Activated T-helper 17 cell treated with anti-CD3 and anti-CD28 coated beads, Interleukin-2, amount 50 U/mL, for 72 hours (primary cell): Measurements from ENCODE around the gene ASPN. TPM values are rescaled to one million over a fixed set of nuclear protein-coding genes. Genes with fewer than 3 reads are reported as not detected.

Experiments used
- ATAC-seq: fragments of 150-1000 bp; cut with Tn5 transposase; replicated peaks from 2 replicates; pipeline ENCODE4 v1.10.0; 2021; ENCODE audit warnings: mild to moderate bottlenecking, moderate library complexity
- H3K27ac Mint-ChIP-seq: one replicate; pipeline ENCODE4 v1.8.0; 2022; ENCODE audit warnings: mixed read lengths
- H3K27me3 Mint-ChIP-seq: one replicate; pipeline ENCODE4 v1.8.0; 2022; ENCODE audit warnings: mixed read lengths
- H3K36me3 Mint-ChIP-seq: one replicate; pipeline ENCODE4 v1.8.0; 2022; ENCODE audit warnings: low read depth, mild to moderate bottlenecking, mixed read lengths
- H3K4me1 Mint-ChIP-seq: one replicate; pipeline ENCODE4 v1.8.0; 2022; ENCODE audit warnings: mixed read lengths
- H3K4me3 Mint-ChIP-seq: one replicate; pipeline ENCODE4 v1.8.0; 2022; ENCODE audit warnings: mild to moderate bottlenecking, mixed read lengths
- H3K9me3 Mint-ChIP-seq: one replicate; pipeline ENCODE4 v1.8.0; 2022; ENCODE audit warnings: mixed read lengths
- total RNA-seq, 2 donors: library from RNA; stranded (reverse); gene quantifications; one replicate each; pipeline ENCODE4 v1.2.3, GENCODE V29; 2022

ASPN gene
- total RNA-seq: not detected

DNA sequence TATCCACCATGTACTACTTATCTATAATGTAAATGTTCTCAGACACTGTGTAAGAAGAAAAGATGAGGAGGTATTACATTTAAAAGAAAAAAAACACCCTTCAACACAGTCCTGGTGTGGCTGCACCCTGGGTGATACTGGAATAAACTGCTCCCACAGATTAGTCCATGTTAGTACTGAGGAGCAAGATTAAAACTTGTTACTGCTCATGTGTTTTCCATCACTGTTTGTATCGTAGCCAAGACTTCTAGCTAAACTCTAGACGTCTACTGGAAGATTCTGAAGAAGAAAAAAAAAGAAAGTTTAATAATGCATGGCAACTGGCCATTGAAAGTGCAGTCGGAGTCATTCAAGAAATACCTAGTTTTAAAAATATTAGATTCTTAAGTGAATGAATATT, at the start of gene ASPN:
TSS of gene ASPN (minus strand) at position 178 of the 400 bp plus-strand sequence.
- peaks cover 5% of the 10 kb centered on the region for H3K4me1 Mint-ChIP-seq
- no peak within 1 kb of the TSS for H3K27ac Mint-ChIP-seq
- H3K9me3 Mint-ChIP-seq: no peaks in the 10 kb centered on the region
- no peak within 1 kb of the TSS for H3K4me3 Mint-ChIP-seq
- H3K27me3 Mint-ChIP-seq: no peaks in the 10 kb centered on the region
- no peak for ATAC-seq
- H3K36me3 Mint-ChIP-seq: no peaks in the 10 kb centered on the region

DNA sequence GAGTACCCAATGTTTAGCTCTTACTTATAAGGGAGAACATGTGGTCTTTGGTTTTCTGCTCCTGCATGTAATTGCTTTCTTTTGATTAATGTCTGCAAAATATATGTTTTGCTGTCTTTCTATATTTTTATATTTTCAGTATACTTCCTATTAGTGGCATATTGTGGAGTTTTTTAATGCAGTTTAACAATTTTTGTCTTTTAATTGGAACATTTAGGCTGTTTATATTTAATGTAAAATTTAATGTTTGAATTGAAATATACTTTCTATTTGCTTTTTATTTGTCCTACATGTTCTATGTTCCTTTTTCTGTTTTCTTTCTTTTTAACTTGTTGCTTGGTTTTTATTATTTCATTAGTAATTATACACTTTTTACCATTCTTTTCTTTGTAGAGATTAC, 48.6 kb upstream of the ASPN start:
- Mint-ChIP-seq H3K9me3 (no peaks in the 10 kb centered on the region), H3K36me3 (no peaks in the 10 kb centered on the region), H3K4me1 (peaks cover 10% of the 10 kb centered on the region), H3K4me3 (no peak overlapping the region), H3K27ac (no peak overlapping the region), H3K27me3 (no peaks in the 10 kb centered on the region)
- no peak for ATAC-seq

DNA sequence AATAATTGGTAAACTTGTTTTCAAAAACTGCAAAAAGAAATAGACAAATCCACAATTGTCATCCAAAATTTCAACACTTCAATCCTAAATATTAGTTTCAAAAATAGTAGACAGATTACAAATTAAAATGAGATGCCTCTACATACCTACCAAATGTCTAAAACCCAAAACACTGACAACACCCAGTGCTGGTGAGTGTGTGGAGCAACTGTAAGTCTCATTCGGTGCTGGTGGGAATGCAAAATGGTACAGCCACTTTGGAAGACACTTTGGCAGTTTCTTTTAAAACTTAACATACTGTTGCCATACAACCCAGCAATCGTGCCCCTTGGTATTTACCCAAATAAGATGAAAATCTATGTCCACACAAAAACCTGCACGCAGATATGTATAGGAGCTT, 46.8 kb upstream of the ASPN start:
- H3K27me3 Mint-ChIP-seq: no peaks in the 10 kb centered on the region
- H3K36me3 Mint-ChIP-seq: no peaks in the 10 kb centered on the region
- no peak for ATAC-seq
- H3K4me3 Mint-ChIP-seq: no peak overlapping the region
- no peaks in the 10 kb centered on the region for H3K9me3 Mint-ChIP-seq
- H3K27ac Mint-ChIP-seq: no peak overlapping the region
- H3K4me1 Mint-ChIP-seq: peaks cover 2% of the 10 kb centered on the region

DNA sequence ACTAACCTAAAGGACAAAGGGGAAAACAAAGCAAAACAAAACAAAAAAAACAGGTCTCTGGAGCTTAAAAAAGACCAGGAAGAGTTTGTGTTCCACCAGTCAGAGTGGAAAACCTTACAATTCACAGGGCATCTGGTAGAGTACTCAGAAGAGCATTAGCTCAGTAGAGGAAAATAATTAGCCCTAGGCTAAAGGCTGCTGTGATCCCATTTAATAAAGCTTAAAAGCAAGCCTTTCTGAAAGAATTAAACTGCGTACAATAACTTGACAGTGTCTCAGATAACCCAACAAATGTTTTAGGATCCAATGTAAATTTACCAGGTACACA, 46.2 kb upstream of the ASPN start:
- Mint-ChIP-seq H3K4me1 (no peaks in the 10 kb centered on the region), H3K27ac (no peak overlapping the region), H3K36me3 (no peaks in the 10 kb centered on the region), H3K27me3 (no peaks in the 10 kb centered on the region), H3K4me3 (no peak overlapping the region), H3K9me3 (no peaks in the 10 kb centered on the region)
- no peak for ATAC-seq

DNA sequence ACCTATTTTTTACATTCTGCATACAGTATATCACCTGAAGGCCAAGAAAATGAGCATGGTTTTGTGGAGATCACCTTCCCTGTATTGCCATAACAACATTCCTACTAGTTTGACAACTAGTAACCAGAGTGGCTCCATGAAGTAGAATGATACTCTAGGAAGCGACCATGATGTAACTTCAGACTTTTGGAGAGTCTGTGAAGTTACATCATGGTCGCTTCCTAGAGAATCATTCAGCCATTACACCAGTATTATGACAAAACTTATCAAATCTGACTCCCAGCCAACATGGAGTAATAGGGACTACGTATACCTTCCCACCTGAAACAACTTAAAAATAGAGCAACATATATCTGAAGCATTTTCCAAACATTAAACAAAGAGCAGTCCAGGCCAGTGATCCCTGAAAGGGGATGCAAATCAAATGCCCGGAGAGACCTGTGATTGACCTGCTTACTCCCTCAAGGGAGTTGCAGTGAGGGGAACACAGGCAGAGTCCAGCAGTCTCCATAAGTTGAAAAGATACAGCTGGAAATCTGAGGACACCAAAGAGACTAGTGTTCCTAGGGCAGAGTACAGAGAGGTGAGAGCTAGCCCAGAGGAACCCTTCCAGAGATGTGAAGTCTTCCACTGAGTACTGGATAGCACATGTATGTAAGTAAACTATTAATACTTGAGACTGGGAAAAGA, 45.7 kb upstream of the ASPN start:
- no peak overlapping the region for H3K4me3 Mint-ChIP-seq
- H3K9me3 Mint-ChIP-seq: no peaks in the 10 kb centered on the region
- H3K27me3 Mint-ChIP-seq: no peaks in the 10 kb centered on the region
- ATAC-seq: no peak
- H3K27ac Mint-ChIP-seq: no peak overlapping the region
- no peaks in the 10 kb centered on the region for H3K36me3 Mint-ChIP-seq
- H3K4me1 Mint-ChIP-seq: no peaks in the 10 kb centered on the region

DNA sequence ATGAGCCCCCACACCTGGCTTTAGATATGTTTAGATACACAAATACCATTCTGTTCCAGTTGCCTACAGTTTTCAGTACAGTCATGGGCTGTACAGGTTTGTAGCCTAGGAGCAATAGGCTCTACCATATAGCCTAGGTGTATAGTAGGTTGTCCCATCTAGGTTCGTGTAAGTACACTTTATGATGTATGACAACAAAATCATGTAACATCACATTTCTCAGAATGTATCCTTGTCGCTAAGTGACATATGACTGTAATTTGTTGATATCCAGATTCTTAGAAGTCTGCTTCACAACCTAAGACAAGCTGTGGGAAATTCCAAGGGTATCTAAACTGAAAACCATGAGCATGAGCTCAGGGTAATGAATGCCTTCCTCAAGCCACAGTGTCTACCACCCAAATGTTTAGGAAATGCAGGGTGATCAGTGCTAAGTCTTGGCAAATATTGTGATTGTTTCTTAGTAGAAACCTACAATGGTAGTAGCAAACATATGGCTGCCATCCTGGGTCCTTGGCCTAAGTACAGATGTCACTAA, 45.1 kb upstream of the ASPN start:
- H3K9me3 Mint-ChIP-seq: no peaks in the 10 kb centered on the region
- peak; percentile 75 for ATAC-seq
- no peak overlapping the region for H3K27ac Mint-ChIP-seq
- no peaks in the 10 kb centered on the region for H3K27me3 Mint-ChIP-seq
- H3K4me1 Mint-ChIP-seq: no peaks in the 10 kb centered on the region
- H3K4me3 Mint-ChIP-seq: no peak overlapping the region
- H3K36me3 Mint-ChIP-seq: no peaks in the 10 kb centered on the region

DNA sequence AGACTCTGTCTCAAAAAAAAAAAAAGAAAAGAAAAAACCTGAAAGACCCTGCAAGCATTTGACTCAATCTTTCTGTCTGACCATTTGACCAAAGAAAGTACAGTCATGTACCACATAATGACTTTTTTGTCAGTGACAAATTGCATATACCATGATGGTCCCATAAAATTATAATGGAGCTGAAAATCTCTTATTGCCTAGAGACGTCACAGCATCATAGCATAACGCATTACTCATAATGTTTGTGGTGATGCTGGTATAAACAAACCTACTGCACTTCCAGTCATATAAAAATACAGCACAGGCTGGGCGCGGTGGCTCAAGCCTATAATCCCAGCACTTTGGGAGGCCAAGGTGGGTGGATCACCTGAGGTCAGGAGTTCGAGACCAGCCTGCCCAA, 43.0 kb upstream of the ASPN start:
- no peaks in the 10 kb centered on the region for H3K4me1 Mint-ChIP-seq
- no peaks in the 10 kb centered on the region for H3K27me3 Mint-ChIP-seq
- H3K4me3 Mint-ChIP-seq: no peak overlapping the region
- H3K27ac Mint-ChIP-seq: no peak overlapping the region
- no peaks in the 10 kb centered on the region for H3K9me3 Mint-ChIP-seq
- H3K36me3 Mint-ChIP-seq: no peaks in the 10 kb centered on the region
- no peak for ATAC-seq

DNA sequence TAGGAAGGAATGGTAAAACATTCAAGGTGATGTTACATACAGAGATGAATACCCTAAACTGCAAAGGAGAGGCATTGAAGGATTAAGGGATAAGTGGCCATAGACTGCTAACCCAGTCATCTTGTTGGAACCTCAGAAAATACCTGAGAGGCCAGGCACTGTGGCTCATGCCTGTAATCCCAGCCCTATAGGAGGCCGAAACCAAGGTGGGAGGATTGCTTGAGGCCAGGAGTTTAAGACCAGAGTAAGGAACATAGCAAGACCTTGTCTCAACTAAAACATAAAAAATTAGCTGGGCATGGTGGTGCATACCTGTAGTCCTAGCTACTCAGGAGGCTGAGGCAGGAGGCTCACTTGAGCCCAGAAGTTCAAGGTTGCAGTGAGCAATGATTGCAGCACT, 42.6 kb upstream of the ASPN start:
- no peak overlapping the region for H3K27ac Mint-ChIP-seq
- H3K4me3 Mint-ChIP-seq: no peak overlapping the region
- no peaks in the 10 kb centered on the region for H3K36me3 Mint-ChIP-seq
- no peaks in the 10 kb centered on the region for H3K27me3 Mint-ChIP-seq
- ATAC-seq: no peak
- H3K9me3 Mint-ChIP-seq: no peaks in the 10 kb centered on the region
- H3K4me1 Mint-ChIP-seq: no peaks in the 10 kb centered on the region

DNA sequence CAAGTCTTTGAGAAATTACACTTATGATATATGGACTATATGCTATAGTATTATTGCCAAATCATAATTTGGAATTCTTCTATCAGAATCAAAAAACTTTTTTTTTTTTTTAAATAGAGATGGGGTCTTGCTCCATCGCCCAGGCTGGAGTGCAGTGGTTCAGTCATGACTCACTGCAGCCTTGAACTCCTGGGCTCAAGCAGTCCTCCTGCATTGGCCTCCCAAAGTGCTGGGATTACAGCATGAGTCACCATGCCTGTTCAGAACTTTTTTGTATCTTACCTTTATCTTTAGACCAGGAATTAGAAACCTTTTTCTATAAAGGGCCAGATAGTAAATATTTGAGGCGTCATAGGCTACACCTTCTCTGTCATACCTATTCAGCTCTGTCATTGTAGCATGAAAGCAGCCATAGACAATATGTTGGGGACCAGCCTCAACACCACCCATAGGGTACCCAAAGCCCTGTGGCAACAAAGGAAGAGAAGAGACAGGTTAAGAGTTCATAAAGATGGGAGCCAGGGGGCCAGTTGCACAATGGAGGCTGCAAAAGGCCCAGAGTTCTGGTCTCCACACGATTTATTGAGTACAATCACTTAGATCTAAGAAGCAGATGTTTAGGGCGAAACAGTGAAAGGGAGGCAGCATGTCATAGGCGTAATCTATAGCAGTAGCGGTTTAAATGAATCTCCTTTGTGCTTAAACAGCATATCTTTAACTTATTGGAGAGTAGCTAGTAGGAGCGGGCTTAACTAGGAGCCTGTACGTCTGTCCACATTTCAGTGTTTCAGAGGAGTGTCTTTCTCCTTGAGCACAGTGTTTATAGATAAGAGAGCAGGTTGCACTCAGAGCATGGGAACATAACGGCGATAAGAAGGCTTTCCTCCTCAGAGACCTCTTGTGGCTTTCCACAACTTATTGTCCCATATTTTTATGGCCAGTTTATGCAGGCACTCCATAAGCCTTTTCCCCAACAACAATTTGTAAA, 41.0 kb upstream of the ASPN start:
- Mint-ChIP-seq H3K27me3 (no peaks in the 10 kb centered on the region), H3K36me3 (no peaks in the 10 kb centered on the region), H3K27ac (no peak overlapping the region), H3K9me3 (no peaks in the 10 kb centered on the region), H3K4me1 (no peaks in the 10 kb centered on the region), H3K4me3 (no peak overlapping the region)
- no peak for ATAC-seq

DNA sequence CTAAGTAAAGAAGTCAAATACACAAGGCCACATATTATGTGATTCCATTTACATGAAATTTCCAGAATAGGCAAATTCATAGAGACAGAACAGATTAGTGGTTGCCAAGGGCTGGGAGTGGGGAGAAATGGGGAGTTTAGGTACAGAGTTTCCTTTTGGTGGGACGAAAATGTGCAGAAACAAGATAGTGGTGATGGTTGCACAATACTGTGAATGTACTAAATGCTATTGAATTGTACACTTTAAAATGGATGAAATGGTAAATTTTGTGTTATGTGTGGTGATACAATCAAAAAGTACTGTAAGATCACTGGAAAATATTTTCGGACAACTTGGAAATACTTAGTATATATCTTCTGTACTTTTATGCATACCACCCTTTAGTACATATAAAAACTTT, 38.5 kb upstream of the ASPN start:
- Mint-ChIP-seq H3K27me3 (no peaks in the 10 kb centered on the region), H3K4me3 (no peak overlapping the region)
- no peak for ATAC-seq

DNA sequence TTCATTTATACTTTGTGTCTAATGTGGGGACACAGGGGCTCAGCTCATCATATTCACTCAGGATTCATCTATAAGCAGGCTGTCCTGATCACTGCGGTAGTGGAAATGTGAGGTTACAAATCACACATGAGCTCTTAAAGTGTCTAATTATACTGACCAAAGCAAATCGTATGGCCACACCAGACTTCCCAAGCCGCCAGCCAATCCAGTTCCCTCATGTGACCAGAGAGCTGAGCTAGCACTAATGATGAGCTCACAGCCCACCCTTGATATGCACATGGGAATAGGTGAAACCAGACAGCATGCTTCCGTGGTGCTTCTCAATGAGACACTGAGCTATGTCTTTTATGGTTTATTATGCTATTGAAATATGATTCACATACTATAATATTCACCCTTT, 35.9 kb upstream of the ASPN start:
- H3K36me3 Mint-ChIP-seq: no peaks in the 10 kb centered on the region
- no peaks in the 10 kb centered on the region for H3K9me3 Mint-ChIP-seq
- no peak overlapping the region for H3K27ac Mint-ChIP-seq
- ATAC-seq: no peak
- H3K4me3 Mint-ChIP-seq: no peak overlapping the region
- no peaks in the 10 kb centered on the region for H3K4me1 Mint-ChIP-seq
- no peaks in the 10 kb centered on the region for H3K27me3 Mint-ChIP-seq

More for the DNA sequence above, 38.5 kb upstream of the ASPN start:
- no peaks in the 10 kb centered on the region for H3K36me3 Mint-ChIP-seq
- no peaks in the 10 kb centered on the region for H3K9me3 Mint-ChIP-seq
- no peaks in the 10 kb centered on the region for H3K4me1 Mint-ChIP-seq
- H3K27ac Mint-ChIP-seq: no peak overlapping the region

DNA sequence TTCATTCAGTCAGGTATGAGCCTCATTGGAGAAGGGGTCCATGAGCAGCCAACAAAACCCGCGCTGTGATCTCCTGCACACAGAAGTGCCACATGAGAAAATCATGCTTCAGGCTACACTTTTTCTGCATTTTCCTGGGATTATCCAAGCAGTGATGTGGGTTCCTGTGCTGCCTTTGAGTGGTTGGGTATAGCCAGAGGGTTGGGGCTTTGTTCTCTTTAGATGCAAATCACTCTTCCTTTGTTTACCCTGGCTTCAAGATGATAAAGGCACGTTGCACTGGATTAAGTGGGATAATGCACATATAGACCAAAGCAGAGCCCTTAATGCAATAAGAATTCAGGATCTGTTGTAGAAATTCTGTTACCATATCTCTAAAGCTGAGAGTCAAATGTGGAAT, 34.7 kb upstream of the ASPN start:
- ATAC-seq: no peak
- Mint-ChIP-seq H3K4me3 (no peak overlapping the region), H3K4me1 (no peaks in the 10 kb centered on the region), H3K27me3 (no peaks in the 10 kb centered on the region), H3K9me3 (no peaks in the 10 kb centered on the region), H3K36me3 (no peaks in the 10 kb centered on the region), H3K27ac (no peak overlapping the region)

DNA sequence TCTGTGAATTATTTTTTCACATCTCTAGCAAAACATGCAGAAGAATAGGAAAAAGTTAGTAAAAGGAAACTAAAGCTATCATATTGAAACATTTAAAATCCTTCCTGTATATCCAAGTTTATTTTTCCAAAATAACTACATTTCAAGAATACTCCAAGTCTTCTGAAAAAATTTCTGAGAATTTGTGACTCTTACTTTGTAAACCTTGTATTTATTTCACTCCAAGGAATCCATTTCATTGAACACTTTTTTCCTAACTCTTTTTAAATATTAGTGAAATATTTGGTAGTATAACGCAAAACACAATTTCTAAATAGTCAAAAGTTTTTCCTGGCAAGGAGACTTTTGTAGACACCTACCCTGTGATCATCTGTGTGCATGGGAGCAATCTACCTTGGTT, 34.2 kb upstream of the ASPN start:
- no peak overlapping the region for H3K4me3 Mint-ChIP-seq
- H3K27ac Mint-ChIP-seq: no peak overlapping the region
- ATAC-seq: no peak
- H3K4me1 Mint-ChIP-seq: no peaks in the 10 kb centered on the region
- H3K27me3 Mint-ChIP-seq: no peaks in the 10 kb centered on the region
- no peaks in the 10 kb centered on the region for H3K9me3 Mint-ChIP-seq
- H3K36me3 Mint-ChIP-seq: no peaks in the 10 kb centered on the region

DNA sequence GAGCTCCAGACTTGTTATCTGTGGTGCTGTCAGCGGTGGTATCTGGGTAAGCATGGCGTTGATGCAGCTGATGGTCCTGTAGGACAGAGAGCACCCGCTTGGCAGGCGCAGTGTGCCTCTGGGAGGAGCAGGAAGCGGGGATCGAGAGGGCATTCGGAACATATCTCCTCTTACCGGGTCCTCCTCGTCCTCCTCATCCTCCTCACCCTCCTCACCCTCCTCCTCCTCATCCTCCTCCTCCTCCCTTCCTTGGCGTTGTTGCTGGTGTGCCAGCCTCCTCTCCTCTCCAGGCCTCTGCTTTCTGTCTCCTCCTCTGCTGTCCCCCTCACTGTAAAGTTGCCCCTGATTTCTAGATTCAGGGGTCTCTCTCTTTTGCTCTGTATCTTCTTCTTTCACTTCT, 32.3 kb upstream of the ASPN start:
- Mint-ChIP-seq H3K27ac (no peak overlapping the region), H3K9me3 (no peaks in the 10 kb centered on the region), H3K4me3 (no peak overlapping the region), H3K4me1 (no peaks in the 10 kb centered on the region), H3K27me3 (no peaks in the 10 kb centered on the region), H3K36me3 (no peaks in the 10 kb centered on the region)
- ATAC-seq: no peak

DNA sequence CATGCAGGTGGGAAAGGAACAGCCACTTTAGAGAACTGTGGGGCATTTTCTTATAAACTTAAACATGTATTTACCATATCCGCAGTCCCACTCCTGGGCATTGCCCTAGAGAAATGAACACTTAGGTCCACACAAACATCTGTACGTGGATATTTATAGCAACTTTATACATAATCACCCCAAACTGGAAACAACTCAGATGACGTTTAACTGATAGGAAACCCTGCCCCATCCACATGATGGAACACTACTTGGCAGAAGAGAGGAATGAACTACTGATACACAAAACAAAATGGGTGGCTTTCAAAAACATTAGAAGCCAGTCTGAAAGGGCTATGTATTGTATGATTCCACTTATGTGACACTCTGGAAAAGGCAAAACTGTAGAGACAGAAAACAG, 31.0 kb upstream of the ASPN start:
- Mint-ChIP-seq H3K36me3 (no peaks in the 10 kb centered on the region), H3K9me3 (no peaks in the 10 kb centered on the region)
- no peak for ATAC-seq

More for the DNA sequence above, 31.0 kb upstream of the ASPN start:
- Mint-ChIP-seq H3K27ac (no peak overlapping the region), H3K4me3 (no peak overlapping the region), H3K4me1 (no peaks in the 10 kb centered on the region), H3K27me3 (no peaks in the 10 kb centered on the region)
